Right cardiac atrium (tissue), 5 donors: Measurements from ENCODE around the gene EDIL3. TPM values are rescaled to one million over a fixed set of nuclear protein-coding genes. Genes with fewer than 3 reads are reported as not detected.
A peak's percentile ranks its signal among the peaks of the same experiment; 100 is the strongest.

Experiments
- ATAC-seq, 2 donors: fragments of 200-7000 bp; cut with Tn5 transposase; one replicate each; pipeline versions ENCODE4 v1.8.0 to v1.9.1; 2020; ENCODE audit warnings: moderate library complexity in 2 of 2, mild to moderate bottlenecking in 1 of 2
- DNase-seq, 3 donors: peaks; one replicate each; pipeline ENCODE4 v3.0.0-alpha.2; 2020
- H3K27ac ChIP-seq: one replicate; pipeline ENCODE4 v1.5.1; 2013; ENCODE audit warnings: mild to moderate bottlenecking, low read length, control low read depth, moderate library complexity
- H3K27me3 ChIP-seq: one replicate; pipeline ENCODE4 v1.6.1; 2013; ENCODE audit not compliant: control insufficient read depth, insufficient read depth
- H3K4me1 ChIP-seq: one replicate; pipeline ENCODE4 v1.6.1; 2013; ENCODE audit warnings: low read length; ENCODE audit not compliant: control insufficient read depth, insufficient read depth
- H3K4me3 ChIP-seq: one replicate; pipeline ENCODE4 v1.5.1; 2013; ENCODE audit warnings: low read length, control low read depth
- H3K9me3 ChIP-seq: one replicate; pipeline ENCODE4 v1.6.1; 2013; ENCODE audit warnings: low read length; ENCODE audit not compliant: control insufficient read depth
- WGBS: extraction: QIAGEN DNeasy Blood & Tissue Kit; methylation state at CpG from one replicate; pipeline ENCODE4 v1.1.7; 2013; 5-methylcytosine and 5-hydroxymethylcytosine counted together
- intact Hi-C, 4 donors: fragments of 100-400 bp; cut with DNase I; formaldehyde crosslinking; loops; one replicate each; pipeline versions ENCODE4 v1.11.0 to v1.14.0; 2022 to 2023
- polyA plus RNA-seq: library from polyadenylated mRNA; stranded (reverse); fragments of 200-250 nt; gene quantifications from one replicate; pipeline ENCODE4 v1.2.3, GENCODE V29; 2013
- total RNA-seq, 4 donors: library from RNA; stranded (reverse); fragmentation: NEBNext Ultra II Directional; extraction: Animal tissue kit (Norgen Biotek cat#: 25700); gene quantifications; one replicate each; pipeline ENCODE4 v1.2.1, GENCODE V29; 2021
- donor health status: healthy with polysubstance abuse.
- donor health status: DM: no; HTN: yes; CAD: no.
- donor health status: DM: no; HTN: no; CAD: no.
- donor health status: DM: no; HTN: yes; CAD: no; lungs with severe emphysema.
- donor health status: DM: yes; HTN: yes; CAD: no.

EDIL3 gene
- total and polyA plus RNA-seq, 5 donors = 3.2 to 14.6 (median 5.5) TPM

- DNase-seq (peak in 2 of 3 donors; percentile 14 to 26), ATAC-seq (peak in 1 of 2 donors; percentile 73)
- Histone ChIP-seq H3K27ac (no peak overlapping the region), H3K9me3 (no peaks in the 10 kb centered on the region), H3K27me3 (no peaks in the 10 kb centered on the region), H3K4me3 (no peak overlapping the region), H3K4me1 (no peaks in the 10 kb centered on the region)
- WGBS = 73% methylated on average over 6 of the region's 6 CpGs
- intact Hi-C loops = no loop called here
Measured at GRCh38 chr5:84393969-84394368, 9.3 kb upstream of the EDIL3 start.

GRCh38 chr5:84392836-84393235 lies 8.2 kb upstream of the EDIL3 start:
- no peaks in the 10 kb centered on the region for H3K27me3 ChIP-seq
- intact Hi-C loops = no loop called here

DNA sequence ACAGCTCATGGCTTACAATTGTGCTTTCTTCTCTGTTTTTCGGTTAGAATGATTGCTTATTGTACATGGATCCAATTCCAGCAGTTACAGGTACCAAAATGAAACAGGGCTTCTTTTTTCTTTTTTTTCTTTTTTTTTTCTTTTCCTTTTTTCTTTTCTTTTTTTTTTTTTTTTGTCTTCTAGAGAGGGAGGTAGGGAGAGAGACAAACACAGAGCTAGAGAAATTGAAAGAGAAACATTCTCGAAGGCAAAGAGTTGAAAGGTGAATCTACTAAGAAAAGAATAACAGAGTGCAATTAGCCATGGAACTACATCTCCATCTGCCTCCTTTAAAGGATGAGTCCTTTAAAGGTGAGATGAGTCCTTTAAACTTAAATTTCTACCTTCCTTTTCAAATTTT lies 1.0 kb upstream of the EDIL3 start:
- ATAC-seq (no peak), DNase-seq (no peak)
- WGBS = 57% methylated on average over 2 of the region's 2 CpGs
- no peak overlapping the region for H3K27ac ChIP-seq
- H3K4me1 ChIP-seq = no peaks in the 10 kb centered on the region
- H3K9me3 ChIP-seq = no peaks in the 10 kb centered on the region
- H3K27me3 ChIP-seq = no peaks in the 10 kb centered on the region
- H3K4me3 ChIP-seq = no peak overlapping the region
- intact Hi-C loops = no loop called here

More at GRCh38 chr5:84392836-84393235, 8.2 kb upstream of the EDIL3 start:
- Histone ChIP-seq H3K4me1 (no peaks in the 10 kb centered on the region), H3K27ac (no peak overlapping the region), H3K4me3 (no peak overlapping the region), H3K9me3 (no peaks in the 10 kb centered on the region)
- ATAC-seq (no peak), DNase-seq (no peak)
- 85% methylated on average over 2 of the region's 2 CpGs for WGBS

DNA sequence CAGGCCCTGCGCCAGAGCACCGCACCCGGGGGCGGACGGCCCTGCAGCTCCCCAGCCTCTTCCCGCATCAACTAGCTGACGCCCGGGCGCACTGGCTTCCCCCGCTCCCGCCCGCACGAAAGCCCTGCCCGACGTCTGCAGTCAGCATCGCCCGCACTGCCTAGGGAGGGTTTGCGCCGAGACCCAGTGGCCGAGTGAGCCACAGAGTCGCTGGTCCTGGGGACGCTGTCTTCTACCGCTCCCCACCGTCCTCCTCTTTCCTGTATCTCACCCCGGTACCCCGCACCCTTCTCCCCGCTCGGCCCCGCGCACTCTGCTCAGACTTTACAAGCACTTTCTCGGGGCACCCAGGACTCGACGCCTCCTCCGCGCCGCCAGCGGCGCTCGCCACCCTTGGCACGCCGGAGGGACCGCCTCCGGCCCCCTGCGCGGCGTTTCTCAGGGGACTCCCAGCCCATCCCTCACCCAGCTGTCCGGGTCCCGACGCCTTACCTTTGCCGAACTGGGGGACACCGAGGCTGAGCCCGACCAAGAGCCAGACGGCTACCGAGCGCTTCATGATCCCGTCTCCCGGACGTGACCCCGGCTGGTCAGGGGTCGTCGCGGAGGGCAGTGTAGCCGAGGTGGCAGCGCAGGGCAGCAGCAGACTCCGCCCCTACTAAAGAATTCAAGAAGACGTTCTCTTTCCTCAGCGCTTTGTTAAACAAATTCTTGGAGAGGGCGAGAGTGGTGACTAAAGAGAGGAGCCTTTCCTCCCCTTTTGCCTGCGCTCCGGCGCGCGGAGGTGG lies 670 bp downstream of the EDIL3 start:
- no peaks in the 10 kb centered on the region for H3K27me3 ChIP-seq
- H3K27ac ChIP-seq = no peak overlapping the region
- no peaks in the 10 kb centered on the region for H3K4me1 ChIP-seq
- peak overlapping the region; percentile 90 for H3K4me3 ChIP-seq
- ATAC-seq (peak; percentile 45 to 49), DNase-seq (peak; percentile 19 to 61 (median 43))
- under 1% methylated on average over 73 of the region's 73 CpGs for WGBS
- no peaks in the 10 kb centered on the region for H3K9me3 ChIP-seq
- intact Hi-C loops = no loop called here

DNA sequence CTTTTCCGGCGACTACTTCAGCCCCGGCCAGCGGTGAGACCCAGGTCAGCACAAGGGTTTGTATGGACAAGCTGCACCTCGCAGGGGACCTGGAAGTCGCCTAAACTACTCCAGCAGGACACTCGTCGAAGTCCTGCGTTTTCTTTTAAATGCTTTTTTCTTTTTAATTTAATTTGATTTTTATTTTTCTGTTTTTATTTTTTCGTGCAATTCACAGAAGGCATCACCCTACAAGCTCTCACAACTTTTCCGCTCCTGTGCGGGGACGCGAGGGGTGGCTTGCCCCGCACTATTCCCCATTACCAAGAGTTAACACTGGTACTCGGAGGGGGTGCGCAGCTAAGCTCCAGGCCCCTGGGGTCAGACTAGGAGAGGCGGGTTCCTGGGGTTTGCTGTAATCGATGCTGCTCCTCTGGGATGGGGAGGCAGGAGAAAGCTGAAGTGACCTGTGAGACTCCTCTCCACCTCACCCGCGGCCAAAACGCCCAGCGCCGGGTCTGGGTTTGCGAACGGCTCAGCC lies 1.3 kb downstream of the EDIL3 start:
- Histone ChIP-seq H3K9me3 (no peaks in the 10 kb centered on the region), H3K4me3 (peak overlapping the region; percentile 90), H3K27me3 (no peaks in the 10 kb centered on the region), H3K27ac (no peak overlapping the region), H3K4me1 (no peaks in the 10 kb centered on the region)
- intact Hi-C loops = no loop called here
- DNase-seq (peak in 1 of 3 donors; percentile 63), ATAC-seq (peak; percentile 10 to 20)
- WGBS = 2% methylated on average over 26 of the region's 26 CpGs

DNA sequence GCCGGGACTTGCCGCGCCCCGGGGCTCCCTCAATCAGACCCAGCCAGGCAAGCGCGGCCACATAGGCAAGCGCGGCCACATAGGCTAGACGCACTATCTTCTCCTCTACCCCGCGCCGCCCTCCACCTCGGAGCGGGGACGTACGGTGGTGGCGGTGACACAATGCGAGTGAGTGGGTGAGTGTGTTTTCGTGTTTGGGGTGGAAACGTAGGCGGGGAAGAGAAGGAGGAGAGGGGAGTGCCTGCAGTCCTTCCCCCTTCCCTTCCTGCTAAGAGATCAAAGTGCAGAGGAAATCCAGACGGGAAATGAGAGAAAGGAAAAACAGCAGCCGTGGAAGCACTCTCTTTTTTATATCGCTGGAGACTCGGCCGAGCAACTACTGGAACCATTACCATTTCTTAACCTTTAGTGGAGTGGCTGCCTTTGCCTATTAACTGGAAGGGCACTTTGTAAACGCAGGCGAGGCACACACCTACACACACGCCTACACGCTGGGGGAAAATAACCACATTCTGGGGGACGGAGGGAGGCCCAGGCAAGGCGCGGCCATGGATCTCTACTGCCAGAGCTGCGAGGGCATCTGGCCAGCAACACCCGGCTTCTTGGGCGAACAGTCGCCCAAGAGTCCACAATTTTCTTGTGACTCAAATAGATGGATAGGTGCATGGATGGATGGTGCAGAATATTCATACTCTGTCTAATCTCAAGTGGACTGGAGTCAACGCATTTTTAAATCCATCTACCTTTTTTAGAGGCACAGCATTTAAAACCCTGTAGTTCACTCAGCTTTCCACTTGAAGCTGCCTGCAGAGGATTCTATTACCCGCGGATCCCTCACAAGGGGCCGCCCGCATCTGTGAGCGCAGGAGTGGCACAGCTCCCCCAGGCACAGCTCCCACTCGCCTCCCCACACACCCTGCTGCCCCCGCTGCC lies 2.1 kb downstream of the EDIL3 start:
- Histone ChIP-seq H3K27me3 (no peaks in the 10 kb centered on the region), H3K27ac (no peak overlapping the region), H3K4me1 (no peaks in the 10 kb centered on the region), H3K9me3 (no peaks in the 10 kb centered on the region), H3K4me3 (peak overlapping the region; percentile 90)
- ATAC-seq = peak; percentile 73 to 85
- intact Hi-C loops = no loop called here
- DNase-seq = peak; percentile 31 to 73 (median 67)
- WGBS = 1% methylated on average over 45 of the region's 45 CpGs

- Histone ChIP-seq H3K27ac (no peak overlapping the region), H3K4me3 (peak overlapping the region; percentile 90), H3K4me1 (no peaks in the 10 kb centered on the region), H3K9me3 (no peaks in the 10 kb centered on the region), H3K27me3 (no peaks in the 10 kb centered on the region)
- ATAC-seq (no peak), DNase-seq (no peak)
- intact Hi-C loops = no loop called here
- 21% methylated on average over 14 of the region's 14 CpGs for WGBS
Measured at GRCh38 chr5:84381502-84382362, 2.9 kb downstream of the EDIL3 start.

GRCh38 chr5:84379749-84380148 lies 4.9 kb downstream of the EDIL3 start:
- no peak for DNase-seq
- intact Hi-C loops = no loop called here
- H3K4me3 ChIP-seq = no peak overlapping the region
- H3K4me1 ChIP-seq = no peaks in the 10 kb centered on the region
- H3K27ac ChIP-seq = no peak overlapping the region
- no peaks in the 10 kb centered on the region for H3K9me3 ChIP-seq
- whole genome bisulfite sequencing = 68% methylated on average over 2 of the region's 2 CpGs
- no peaks in the 10 kb centered on the region for H3K27me3 ChIP-seq
- ATAC-seq = no peak

- 43% methylated on average over 2 of the region's 2 CpGs for WGBS
- H3K9me3 ChIP-seq = no peaks in the 10 kb centered on the region
- no peak overlapping the region for H3K27ac ChIP-seq
- no peaks in the 10 kb centered on the region for H3K27me3 ChIP-seq
- ATAC-seq (no peak), DNase-seq (no peak)
- no peaks in the 10 kb centered on the region for H3K4me1 ChIP-seq
- intact Hi-C loops = no loop called here
- no peak overlapping the region for H3K4me3 ChIP-seq
Measured at GRCh38 chr5:84378961-84379360, 5.7 kb downstream of the EDIL3 start.

DNA sequence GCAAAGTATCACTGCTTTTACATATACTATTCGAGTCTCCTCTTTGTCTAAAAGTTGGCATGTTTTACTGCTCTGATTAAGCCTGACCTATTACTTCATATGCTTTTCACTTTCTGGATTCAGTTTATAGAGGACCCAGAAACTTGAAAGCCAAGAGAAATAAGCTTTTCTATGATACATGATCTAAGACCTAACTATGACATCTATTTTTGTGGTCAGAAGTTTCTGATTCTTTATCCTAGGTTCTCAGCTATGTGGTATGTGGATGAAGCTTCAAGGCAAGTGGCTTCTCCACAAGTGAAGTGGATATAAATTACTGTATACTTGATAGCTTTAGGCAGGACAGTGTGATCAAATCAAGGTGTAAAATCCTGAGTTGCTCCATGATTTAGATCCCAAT lies 6.3 kb downstream of the EDIL3 start:
- ATAC-seq (no peak), DNase-seq (no peak)
- intact Hi-C loops = no loop called here
- H3K27me3 ChIP-seq = no peaks in the 10 kb centered on the region
- 42% methylated on average over 1 of the region's 1 CpG for WGBS
- no peak overlapping the region for H3K27ac ChIP-seq
- H3K4me1 ChIP-seq = no peaks in the 10 kb centered on the region
- no peaks in the 10 kb centered on the region for H3K9me3 ChIP-seq
- no peak overlapping the region for H3K4me3 ChIP-seq
